AG04449 (cell line): ENCODE data around the gene GNB3.
A peak's percentile ranks its signal among the peaks of the same experiment; 100 is the strongest.

Experiments
- CTCF ChIA-PET: fragments of 350-600 bp; formaldehyde crosslinking; extraction: SDS; loops from one replicate; lab custom pipeline; 2021; ENCODE audit warnings: antibody characterized with exemption; lab: Yijun Ruan, JAX
- POLR2A ChIA-PET: fragments of 400-600, 350-600 bp; formaldehyde crosslinking; extraction: SDS; loops from one replicate; lab custom pipeline; 2020; ENCODE audit warnings: antibody characterized with exemption, inconsistent platforms; lab: Yijun Ruan, JAX
- DNase-seq: peaks from one replicate; pipeline ENCODE4 v3.0.0-alpha.2; 2010; ENCODE audit warnings: low read depth, low spot score
- H3K4me3 ChIP-seq: 2 replicates; pipeline ENCODE4 v1.5.1; 2011; ENCODE audit warnings: low read depth, mild to moderate bottlenecking, control low read depth, low read length
- TF ChIP-seq, protein P1 (sequence below): IDR thresholded peaks from one replicate; pipeline ENCODE4 v1.5.1; 2011; ENCODE audit warnings: mild to moderate bottlenecking, moderate library complexity, low read length, control low read depth, inconsistent platforms; ENCODE audit not compliant: insufficient read depth; ENCODE audit errors: missing control alignments

Gene GNB3

DNA sequence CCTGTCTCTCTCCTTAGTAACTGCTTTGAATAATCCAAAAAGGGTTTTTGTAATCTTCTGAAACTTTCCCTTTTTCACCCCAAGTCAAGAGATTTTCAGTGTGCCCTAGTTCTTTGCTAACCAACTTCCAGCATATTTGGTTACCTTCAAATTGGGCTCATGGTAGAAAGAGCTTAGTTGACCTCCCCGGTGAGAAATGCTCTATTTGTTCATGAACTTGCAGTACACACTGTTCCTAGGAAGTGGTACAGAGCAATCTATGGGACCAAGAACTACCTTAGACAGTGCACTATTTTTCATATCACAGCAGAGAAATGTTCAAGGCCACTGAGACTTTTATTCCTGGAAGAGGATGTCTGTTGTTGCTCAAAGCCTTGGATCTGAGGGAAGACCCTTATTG lies 12.9 kb downstream of the GNB3 start:
- peak overlapping the region; percentile 69 for H3K4me3 ChIP-seq
- ChIA-PET CTCF (interaction anchor here (0.9 to 18.1 kb wide), 6 partner anchors 14 to 100 kb away, joined by 3 to 316 read pairs (median 28); partner anchors contain the start of genes MLF2, P3H3, SPSB2 and TPI1), POLR2A (interaction anchor here (1.2 to 8.8 kb wide), 7 partner anchors 9 to 101 kb away, joined by 4 to 164 read pairs (median 19); partner anchors contain the start of genes GNB3, MLF2, P3H3 and PTMS)
- TF ChIP-seq, protein P1, sequence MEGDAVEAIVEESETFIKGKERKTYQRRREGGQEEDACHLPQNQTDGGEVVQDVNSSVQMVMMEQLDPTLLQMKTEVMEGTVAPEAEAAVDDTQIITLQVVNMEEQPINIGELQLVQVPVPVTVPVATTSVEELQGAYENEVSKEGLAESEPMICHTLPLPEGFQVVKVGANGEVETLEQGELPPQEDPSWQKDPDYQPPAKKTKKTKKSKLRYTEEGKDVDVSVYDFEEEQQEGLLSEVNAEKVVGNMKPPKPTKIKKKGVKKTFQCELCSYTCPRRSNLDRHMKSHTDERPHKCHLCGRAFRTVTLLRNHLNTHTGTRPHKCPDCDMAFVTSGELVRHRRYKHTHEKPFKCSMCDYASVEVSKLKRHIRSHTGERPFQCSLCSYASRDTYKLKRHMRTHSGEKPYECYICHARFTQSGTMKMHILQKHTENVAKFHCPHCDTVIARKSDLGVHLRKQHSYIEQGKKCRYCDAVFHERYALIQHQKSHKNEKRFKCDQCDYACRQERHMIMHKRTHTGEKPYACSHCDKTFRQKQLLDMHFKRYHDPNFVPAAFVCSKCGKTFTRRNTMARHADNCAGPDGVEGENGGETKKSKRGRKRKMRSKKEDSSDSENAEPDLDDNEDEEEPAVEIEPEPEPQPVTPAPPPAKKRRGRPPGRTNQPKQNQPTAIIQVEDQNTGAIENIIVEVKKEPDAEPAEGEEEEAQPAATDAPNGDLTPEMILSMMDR, result no peak
- DNase-seq, result no peak

DNA sequence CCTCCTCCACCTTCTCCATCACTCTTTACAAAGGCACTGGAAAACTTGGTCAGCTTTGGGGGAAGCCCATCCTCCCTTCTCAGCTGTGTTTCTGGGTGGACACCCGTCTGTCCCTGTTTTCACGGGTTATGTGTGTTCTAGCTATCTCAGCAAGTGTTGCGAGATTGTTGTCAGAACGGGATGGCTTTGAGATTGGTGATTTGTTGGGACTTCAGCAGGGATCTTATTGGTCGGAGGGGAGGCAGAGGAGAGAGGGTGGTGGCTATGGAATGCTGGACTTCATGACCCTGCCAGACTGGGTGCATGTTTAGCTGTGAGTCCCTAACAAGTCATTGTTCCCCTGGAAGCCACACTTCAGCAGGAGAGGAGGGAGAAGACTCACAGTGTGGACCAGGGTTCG lies 13.3 kb downstream of the GNB3 start:
- TF ChIP-seq, protein P1, result no peak
- ChIA-PET CTCF (interaction anchor here (1.5 to 18.1 kb wide), 5 partner anchors 13 to 100 kb away, joined by 5 to 316 read pairs (median 43); partner anchors contain the start of genes MLF2, P3H3, SPSB2 and TPI1), POLR2A (interaction anchor here (1.5 to 8.8 kb wide), 3 partner anchors 15 to 101 kb away, joined by 6 to 164 read pairs (median 16); partner anchors contain the start of genes MLF2, SPSB2 and TPI1)
- H3K4me3 ChIP-seq, result no peak overlapping the region; the same call in 1 of the 2 replicates
- DNase-seq, result no peak

DNA sequence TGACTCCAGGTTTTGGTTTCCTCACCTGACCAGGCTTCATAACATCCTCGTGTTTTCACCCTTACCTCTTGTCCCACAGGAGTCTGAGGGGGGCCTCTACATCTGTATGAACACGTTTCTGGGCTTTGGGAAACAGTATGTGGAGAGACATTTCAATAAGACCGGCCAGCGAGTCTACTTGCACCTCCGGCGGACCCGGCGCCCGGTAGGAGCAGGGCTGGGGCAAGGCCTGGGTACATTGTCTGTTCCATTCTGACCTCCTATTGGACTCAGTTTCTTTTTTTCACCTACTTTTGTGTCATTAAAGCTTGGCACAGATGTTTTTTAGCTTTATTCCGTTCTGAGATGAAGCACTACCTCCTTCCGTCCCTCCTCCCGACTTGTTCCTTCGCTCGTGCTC lies 14.6 kb downstream of the GNB3 start:
- TF ChIP-seq, protein P1, result no peak
- H3K4me3 ChIP-seq, result no peak overlapping the region
- ChIA-PET CTCF (interaction anchor here (0.8 to 18.1 kb wide), 5 partner anchors 9 to 36 kb away, joined by 3 to 316 read pairs (median 43); partner anchors contain the start of genes P3H3, SPSB2 and TPI1), POLR2A (interaction anchor here (8.8 kb wide), 1 partner anchor 14 kb away, joined by 164 read pairs; the partner anchor contains the start of genes SPSB2 and TPI1)
- DNase-seq, result no peak

DNA sequence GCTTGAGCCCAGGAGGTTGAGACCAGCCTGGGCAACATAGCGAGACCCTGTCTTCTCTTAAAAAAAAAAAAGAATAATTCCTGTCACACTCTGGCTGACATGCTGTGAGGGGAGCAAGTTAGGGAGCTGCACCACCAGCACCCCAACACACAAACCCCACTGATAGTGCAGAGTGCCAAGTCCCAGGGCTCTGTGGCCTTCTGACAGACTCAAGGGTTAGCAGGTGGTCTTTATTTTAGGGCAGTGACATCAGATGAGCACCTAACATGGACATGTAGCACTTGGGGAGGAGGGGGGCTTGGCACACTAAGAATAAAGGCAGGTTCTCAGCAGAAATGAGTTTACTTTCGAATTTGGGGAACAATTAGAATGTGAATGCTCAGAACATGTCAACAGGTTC lies 18.1 kb downstream of the GNB3 start:
- CTCF ChIA-PET, result interaction anchor here (0.6 to 4.4 kb wide), 2 partner anchors 12 to 25 kb away, joined by 3 to 39 read pairs; partner anchors contain the start of gene SPSB2

DNA sequence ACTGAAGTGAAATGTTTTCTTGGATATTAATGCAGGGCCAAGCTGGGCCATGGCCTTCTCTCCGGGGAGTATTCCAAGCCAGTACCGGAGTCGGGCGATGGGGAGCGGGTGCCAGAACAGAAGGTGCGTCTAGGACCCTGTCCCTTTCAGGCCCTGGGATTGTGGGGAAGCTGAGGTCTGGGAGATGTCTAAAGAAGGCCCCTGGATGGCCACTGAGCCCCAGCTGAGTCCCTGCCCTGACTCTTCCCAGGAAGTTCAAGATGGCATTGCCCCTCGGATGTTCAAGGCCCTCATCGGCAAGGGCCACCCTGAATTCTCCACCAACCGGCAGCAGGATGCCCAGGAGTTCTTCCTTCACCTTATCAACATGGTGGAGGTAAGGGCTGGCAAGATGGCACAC lies 19.4 kb downstream of the GNB3 start:
- POLR2A ChIA-PET, result interaction anchor here (1.0 kb wide), 1 partner anchor 9 kb away, joined by 3 read pairs; no protein-coding TSS in a partner anchor
- TF ChIP-seq, protein P1, result no peak
- H3K4me3 ChIP-seq, result no peak overlapping the region
- CTCF ChIA-PET, result interaction anchor here (4.4 kb wide), 1 partner anchor 10 kb away, joined by 39 read pairs; the partner anchor contains the start of gene SPSB2
- no peak for DNase-seq

More for the DNA sequence above, 18.1 kb downstream of the GNB3 start:
- no peak for DNase-seq
- POLR2A ChIA-PET, result interaction anchor here (1.1 kb wide), 1 partner anchor 9 kb away, joined by 4 read pairs; the partner anchor contains the start of gene TPI1
- TF ChIP-seq, protein P1, result no peak
- no peak overlapping the region for H3K4me3 ChIP-seq

DNA sequence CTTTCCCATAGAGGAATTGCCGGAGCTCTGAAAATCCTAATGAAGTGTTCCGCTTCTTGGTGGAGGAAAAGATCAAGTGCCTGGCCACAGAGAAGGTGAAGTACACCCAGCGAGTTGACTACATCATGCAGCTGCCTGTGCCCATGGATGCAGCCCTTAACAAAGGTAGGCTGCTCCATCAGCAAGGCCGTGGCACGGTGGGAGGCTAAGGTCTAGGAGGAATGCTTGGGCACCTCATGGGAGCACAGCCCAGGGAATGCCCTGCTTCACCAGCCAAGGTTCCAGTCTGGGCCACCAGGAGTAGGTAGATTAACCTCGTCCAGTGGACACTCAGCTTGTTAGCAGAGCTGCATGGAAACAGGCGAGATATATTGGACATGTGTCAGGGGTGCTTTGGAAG lies 20.2 kb downstream of the GNB3 start:
- ChIA-PET CTCF (interaction anchor here (4.4 kb wide), 1 partner anchor 10 kb away, joined by 39 read pairs; the partner anchor contains the start of gene SPSB2), POLR2A (no interaction called here)
- no peak for DNase-seq
- no peak overlapping the region for H3K4me3 ChIP-seq
- TF ChIP-seq, protein P1, result no peak
